Activated T-cell treated with anti-CD3 and anti-CD28 coated beads for 4 hours (primary cell): ENCODE results near the gene EOGT.

Experiments
- DNase-seq: peaks from one replicate; pipeline ENCODE4 v3.0.0-alpha.2; 2020

The EOGT gene

DNA sequence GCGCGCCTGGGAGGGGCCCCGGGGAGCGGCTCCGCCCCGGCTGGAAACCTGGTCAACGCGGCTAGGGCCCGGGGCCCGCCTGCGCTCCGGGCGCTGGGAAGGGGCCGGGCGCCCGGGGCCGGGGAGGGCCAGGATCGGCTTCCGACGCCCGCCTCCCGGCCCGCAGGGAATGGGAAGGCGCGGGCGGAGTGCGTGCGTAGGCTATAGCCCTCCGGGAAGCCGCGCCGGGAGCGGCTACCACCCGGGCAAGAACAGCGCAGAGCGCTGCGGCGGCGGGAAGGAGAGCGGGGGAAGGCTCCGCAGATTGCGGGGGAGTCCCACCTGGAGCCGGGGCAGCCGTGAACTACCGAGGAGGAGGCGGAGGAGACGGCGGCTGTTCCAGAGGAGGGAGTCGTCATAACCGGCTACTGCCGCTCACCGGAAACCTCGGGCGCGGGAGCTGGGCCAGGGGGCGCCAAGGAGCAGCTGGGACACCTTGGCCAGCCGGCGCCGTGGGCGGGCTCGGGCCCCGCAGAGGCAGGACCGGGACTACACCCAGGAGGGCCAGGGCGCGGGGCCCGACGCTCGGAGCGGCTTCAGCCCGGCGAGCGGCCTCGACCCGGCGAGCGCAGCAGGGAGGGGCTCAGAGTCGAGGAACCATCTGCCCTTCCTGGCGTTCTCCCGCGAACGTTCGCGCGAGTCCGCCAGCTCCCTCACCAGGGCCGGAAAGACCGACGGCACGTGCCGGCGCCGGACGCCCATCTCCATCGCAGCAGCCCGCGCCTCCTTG lies at the start of gene EOGT:
EOGT (minus strand) TSS at position 432 of the 769 bp plus-strand sequence. CDS start 3,838 bp downstream, outside the sequence.
- peak; percentile 66 for DNase-seq

DNA sequence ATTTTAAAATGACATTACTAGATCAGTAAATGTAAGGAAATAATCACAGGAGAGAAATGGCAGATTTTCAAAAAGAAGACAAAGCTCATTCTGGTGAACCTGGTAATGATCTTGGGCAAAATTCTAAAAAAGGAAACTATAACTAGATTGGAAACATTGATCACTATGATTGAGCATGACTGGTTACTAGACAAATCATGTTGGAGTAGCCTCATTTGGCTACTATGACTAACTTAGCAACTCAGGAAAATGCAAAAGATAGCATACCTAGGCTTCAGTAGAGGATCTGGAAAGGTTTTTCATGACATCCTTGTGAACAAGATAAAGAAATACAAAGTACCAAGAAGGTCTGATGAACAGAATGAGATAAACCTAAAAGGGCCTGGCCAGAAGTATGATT lies 46.2 kb upstream of the EOGT start:
- DNase-seq, result no peak

DNA sequence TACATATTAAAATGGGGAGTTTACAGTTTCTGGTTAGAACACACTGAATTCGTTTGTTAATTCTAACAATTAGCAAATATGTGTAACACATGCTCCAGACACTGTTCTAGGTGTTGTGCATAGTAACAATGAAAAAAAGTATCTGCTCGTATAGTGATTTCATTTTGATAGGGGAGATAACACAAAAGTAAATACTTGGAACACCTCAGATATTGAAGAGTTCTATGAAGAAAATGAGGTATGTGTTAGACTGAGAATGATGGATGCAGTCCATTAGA lies 45.4 kb upstream of the EOGT start:
- DNase-seq, result no peak

DNA sequence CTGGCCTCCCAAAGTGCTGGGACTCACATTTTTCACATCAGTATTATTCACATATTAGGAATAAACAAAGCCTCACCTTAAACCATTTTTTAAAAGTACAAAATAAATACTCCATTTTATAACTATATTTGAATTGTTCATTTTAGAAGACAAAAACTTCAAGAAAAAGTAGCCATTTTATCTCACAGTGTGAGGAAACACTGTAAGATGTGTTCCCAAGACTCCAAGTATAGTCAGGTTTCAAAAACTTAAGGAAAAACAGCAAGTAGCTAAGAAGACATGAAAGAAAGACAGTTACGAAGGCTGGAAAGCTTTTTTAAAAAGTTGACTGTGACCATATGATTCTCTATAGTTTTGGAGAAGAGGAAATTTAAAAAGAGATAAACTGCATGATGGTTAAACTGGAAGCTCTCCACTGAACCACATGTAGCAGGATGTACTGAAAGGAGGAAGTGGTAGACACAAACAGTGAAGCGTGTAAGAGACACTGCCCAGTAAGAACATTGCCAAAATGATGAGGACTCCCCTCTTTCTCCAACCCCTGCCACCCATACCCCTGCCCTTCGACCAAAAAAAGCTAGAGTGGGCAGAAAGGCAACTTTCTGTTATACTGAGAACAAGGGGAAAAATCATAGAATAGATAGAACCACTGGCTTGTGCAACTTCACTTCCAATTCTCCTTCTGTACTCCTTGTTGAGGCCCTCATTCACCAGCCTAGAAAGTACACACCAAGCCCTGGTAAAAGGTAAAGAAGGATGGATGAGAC lies 44.9 kb upstream of the EOGT start:
- DNase-seq, result no peak

DNA sequence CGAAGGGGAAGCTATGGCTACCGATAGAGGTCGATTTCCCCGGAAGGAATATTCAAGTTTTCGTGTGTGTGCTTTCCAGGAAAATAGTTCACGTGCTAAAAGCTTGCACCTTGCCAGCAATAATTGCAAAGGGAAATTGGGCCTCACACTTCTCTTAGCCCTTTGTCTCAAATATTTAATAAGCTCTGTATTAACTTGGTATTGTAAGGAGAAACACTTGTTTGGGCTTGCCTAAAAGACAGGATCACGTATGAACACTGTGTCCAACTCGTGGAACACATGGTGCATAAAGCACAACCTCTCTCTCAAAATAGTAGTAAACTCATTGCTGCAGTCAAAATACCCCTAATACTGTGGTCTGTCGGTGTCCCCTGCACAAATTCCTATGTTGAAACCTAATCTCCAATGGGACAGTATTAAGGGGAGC lies 39.0 kb upstream of the EOGT start:
- DNase-seq, result no peak

DNA sequence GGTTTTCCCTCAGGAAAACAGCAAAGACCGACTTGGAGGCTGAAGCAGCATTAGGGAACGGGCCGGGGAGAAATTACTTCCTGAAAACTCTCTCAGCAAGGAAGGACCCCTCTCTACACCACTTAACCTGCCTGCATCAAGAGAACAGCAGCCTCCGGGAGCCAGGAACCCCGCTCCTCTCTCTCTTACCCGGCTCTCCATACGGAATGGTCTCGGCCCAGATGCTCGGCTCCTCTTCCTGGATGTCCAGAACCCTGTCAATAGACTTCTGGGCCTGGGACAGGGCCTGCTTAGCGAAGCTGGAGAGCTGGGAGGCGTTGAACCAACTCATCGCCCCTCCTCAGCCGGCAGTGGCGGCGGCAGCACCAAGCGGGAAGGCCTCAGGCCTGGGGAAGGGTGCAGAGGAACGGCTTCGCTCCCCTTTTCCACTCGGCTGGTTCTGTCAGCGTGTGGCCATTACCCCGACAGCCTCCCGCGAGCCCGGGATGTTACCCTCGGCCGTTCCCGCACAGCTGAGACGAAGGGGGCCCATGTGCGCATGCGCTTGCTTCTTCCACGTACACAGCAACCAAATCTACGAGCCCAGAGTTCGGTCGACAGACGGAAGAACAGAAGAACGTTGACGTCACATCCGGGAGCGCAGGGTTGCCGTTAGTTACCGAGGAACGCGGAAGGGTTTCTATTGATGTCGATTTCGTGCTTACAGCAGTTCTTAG lies 38.4 kb upstream of the EOGT start, which contains the start of gene TMF1:
TMF1 (minus strand) TSS at position 578 of the 716 bp plus-strand sequence; CDS start at position 331, 247 bp downstream.
- peak; percentile 98 for DNase-seq

DNA sequence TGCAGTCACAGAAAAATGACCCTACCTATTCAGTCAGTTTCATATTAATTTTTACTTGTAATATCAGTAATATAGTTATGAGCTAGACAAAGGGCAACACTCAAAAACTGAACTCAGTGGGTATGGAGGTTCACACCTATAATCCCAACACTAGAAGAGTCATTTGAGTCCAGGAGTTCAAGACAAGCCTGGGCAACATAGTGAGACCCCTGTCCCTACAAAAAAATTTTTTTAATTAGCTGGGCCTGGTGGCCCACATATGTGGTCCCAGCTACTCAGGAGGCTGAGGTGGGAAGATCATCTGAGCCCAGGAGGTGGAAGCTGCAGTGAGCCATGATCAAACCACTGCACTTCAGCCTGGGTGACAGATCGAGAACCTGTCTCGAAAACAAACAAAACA lies 35.5 kb upstream of the EOGT start:
- DNase-seq, result no peak

DNA sequence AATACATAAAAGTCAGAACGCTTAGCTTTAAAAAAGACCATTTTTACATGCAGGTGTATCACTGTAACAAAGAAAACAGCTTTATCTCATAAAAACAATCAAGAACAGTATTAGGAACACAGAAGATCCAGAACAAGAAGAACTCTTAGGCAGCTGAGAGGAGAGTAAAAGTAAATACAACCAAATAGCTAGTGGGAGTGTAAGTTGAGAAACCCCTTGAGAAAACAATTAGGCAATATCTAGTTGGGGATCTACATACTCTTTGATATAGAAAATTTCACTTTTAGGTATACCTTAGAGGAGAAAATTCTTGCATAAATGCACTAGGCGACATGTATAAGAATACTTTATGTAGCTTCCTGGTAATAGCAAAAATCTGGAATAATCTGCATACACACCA lies 31.1 kb upstream of the EOGT start:
- no peak for DNase-seq

DNA sequence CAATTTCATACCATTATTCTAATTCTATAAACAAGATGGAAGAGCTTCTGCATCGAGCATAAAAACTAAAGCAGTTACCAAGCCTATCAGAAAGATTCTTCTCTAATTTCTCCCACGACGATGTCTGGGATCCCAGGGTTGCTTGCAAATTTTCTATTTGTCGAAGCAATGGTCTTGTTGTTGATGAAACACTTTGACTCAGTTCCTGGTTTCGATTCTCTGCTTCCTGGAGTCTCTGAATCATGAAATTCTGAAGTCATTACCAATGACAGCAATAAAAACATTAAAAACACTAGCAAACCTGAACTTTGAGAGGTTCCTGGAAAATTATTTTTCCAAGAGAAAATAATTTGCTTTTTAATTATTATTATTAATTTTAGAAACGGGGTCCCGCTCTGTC lies 20.0 kb upstream of the EOGT start:
- DNase-seq, result no peak

DNA sequence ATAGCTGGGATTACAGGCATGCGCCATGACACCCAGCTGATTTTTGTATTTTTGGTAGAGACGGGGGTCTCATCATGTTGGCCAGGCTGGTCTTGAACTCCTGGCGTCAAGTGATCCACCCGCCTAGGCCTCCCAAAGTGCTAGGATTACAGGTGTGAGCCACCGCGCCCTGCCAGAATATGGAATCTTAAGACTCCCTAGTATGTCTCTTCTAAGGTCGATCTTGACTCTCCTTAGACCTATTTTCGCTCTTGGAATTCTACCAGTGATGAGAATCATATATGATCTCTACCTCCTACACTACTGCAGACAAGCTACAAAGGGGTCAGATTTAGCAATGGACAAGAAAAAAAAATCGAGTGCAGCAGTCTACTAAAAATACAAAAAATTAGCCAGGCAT lies 19.3 kb upstream of the EOGT start:
- no peak for DNase-seq

DNA sequence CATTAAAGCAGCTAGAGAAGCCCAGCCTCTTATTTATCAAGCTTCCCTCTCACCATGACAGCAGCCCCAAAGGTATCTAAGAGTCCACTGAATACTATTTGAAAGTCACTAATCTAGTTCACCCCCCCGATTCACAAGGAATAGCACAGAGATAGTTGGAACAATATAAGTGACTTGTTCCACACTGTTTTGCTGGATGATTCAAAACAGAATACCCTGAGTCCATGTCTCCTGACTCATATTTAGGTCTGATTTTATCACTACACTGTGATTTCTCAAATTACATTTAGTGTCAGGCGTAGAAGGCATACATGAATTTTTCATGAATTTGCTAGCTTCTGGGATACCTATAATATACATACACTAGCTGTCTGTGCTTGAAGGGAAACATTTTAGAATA lies 18.7 kb upstream of the EOGT start:
- no peak for DNase-seq

DNA sequence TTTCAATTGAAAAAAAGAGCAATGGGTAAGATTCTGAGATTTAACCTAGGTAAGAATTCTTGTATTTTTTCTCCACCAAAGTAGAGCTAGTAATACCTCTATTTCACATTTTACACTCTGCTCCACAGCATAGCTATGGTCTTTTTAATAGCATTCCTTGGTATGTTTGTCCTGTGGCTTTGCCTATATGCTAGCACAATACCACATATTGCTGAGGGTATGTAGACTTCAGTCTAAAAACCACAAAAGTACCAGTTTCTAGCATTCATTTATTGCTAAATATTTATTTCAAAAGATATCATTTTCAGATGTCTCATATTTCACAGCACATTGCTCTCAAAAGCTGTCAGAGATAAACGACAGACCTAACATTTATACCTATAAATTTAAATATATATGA lies 18.2 kb upstream of the EOGT start:
- DNase-seq, result no peak

DNA sequence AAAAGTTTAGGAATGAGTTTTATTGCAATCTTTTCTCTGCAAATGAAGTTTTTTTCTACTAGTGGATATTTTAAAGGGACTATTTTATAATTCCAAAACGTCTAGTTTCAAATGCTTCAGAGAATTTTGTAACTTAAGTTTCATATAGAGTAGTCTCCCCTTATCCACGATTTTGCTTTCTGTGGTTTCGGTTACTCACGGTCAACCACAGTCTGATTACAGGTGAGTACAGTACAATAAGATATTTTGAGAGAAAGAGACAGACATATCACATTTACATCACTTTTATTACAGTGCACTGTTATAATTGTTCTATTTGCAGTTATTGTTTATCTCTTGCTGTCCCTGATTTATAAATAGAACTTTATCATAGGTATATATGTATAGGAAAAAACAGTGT lies 7.4 kb upstream of the EOGT start:
- no peak for DNase-seq

DNA sequence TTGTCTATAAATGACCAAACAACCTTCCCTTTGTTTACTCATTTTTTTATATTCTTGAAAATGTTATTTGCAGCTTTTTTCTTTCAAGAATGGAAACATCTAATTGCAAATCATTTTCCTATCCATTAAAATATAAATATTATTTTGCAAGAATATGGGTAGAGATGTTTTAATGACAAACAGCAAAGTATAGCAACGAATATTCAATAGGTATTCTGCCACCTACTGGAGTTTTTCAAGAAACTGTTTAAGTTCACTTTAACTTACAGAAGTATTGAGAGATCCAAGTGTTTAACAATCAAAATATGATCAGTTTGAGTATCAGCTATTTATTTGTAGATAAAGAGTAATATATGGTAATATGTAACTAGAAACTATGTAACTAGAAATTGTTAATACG lies 6.9 kb upstream of the EOGT start:
- no peak for DNase-seq

DNA sequence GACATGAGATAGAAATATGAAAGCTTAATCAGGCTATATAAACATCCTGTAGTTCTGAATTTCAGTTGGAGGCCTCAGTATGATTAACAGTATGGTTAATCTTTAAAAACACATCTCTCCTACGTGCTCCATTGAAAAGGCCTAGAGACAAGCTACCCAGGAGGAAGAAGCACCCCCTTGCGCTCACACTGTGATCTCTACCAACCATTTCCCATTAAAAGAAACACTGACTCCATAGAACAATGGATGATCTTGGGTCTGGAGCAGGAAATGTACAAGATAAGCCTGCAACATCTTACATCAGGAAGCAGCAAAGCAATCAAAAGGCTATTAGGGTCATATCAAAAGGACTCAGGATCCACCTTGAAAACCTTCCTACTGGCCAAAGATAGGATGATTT lies 3.4 kb upstream of the EOGT start:
- no peak for DNase-seq

DNA sequence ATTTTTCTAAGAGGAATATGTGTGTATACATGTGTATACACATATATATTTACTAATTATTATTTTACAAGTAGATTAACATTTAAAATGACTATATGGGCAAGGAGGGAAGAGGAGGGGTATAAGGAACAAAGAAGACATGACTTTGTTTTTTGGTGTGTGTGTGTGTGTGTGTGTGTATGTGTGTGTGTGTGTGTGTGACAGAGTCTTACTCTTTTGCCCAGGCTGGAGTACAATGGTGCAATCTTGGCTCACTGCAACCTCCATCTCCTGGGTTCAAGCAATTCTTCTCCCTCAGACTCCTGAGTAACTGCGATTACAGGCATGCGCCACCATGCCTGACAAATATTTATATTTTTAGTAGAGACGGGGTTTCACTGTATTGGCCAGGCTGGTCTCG lies 2.6 kb upstream of the EOGT start:
- no peak for DNase-seq

DNA sequence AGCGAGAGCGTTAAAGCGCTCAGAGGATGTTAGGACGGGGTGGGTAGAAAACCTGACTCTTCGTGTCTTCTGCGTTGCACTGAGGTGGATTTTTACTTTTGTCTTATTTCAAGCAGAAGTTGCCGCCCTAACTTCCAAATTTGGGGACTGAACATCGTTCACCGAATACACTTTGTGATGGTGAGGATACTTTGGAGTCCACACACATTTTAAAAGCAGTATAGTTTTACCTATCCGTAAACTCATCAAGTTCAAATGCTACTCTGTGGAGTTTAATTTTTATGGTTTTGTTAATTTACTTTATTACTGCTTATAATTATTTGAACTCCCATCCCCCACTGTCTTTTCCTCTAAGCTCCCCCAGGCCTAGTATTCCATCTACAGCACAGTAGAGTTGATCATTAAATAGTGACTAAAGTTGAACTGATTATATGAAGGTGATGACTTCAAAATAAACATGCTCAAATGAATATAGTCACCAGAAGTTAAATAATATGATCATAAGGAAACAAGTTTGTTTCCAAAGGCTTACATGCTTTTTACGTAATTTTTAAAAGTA lies 617 bp upstream of the EOGT start:
- DNase-seq, result no peak

DNA sequence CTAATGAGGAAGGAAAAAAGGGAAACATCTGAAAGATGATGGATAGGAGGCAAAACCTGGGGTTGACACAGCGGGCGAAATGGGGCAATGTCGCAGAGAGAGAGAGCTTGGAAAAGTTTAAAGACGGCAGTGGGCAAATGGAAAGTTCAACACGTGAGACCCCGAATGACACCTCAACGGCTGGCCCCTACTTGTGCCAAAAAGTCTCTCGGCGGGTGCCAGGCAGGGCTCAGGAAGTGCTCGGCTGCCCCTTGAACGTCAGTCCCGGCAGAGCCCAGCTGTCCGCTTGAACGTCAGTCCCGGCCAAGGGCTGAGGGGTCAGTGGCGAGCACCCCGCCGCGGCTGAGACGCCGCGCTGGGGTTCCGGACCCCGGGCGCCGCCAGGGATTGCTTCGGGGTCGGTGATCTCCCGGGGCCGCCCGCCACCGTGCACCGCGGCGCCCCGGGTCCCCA lies 658 bp downstream of the EOGT start:
- no peak for DNase-seq

DNA sequence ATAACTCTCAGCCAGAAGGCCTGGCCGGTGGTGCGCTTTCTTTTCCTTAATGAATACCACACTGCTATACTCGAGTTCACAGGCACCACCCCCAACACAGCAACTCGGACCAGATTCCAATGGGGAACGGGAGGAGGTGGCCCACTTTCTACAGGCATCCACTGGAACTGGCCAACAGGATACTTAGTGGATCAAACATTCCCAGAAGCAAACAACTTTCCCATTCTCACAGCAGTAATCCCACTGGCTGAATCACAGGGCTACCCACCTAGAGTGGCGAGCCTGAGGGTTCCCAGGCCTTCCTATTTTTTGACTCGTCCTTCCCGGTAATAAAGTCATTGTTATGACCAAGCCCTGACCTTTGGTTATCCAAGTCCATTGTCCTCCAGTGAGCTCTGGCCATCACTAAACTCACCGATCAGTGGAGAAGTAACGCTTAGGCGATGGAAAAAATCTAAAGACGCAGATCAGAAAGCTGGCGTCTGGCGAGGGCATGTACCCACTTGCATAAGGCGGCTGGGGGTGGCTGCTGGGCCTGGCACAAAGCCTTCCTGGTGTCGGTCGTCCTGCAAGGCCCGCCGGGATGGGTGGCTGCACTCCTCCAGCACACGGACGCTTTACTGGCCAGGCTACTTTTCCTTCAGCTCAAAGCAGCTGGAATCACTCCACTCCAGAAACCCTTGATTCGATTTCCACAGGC lies 1.2 kb downstream of the EOGT start:
- DNase-seq, result no peak

DNA sequence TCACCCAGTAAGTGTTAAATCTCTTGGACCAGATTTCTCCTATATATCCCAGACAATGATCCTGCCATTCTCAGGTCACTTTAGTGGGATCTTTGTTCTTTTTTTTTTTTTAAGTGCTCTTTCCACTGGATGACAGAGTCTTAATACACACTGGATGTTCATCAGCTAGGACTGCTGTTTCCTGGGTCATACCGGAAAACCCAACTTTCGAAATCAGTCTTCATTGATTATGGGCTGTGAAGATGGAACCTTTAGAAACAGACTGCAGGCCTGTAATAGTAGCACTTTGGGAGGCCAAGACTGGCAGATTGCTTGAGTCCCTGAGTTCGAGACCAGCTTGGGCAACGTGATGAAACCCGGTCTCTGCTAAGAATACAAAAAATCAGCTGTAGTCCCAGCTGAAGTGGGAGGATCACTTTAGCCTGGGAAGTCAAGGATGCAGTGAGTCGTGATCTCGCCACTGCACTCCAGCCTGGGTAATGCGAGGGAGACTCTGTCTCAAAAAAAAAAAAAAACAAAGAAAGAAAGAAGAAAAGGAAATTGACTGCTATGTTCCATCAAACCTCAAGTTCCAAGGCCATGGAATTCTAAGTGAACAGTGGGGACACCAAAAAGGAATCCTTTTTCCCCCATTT lies 2.3 kb downstream of the EOGT start:
- DNase-seq, result no peak

DNA sequence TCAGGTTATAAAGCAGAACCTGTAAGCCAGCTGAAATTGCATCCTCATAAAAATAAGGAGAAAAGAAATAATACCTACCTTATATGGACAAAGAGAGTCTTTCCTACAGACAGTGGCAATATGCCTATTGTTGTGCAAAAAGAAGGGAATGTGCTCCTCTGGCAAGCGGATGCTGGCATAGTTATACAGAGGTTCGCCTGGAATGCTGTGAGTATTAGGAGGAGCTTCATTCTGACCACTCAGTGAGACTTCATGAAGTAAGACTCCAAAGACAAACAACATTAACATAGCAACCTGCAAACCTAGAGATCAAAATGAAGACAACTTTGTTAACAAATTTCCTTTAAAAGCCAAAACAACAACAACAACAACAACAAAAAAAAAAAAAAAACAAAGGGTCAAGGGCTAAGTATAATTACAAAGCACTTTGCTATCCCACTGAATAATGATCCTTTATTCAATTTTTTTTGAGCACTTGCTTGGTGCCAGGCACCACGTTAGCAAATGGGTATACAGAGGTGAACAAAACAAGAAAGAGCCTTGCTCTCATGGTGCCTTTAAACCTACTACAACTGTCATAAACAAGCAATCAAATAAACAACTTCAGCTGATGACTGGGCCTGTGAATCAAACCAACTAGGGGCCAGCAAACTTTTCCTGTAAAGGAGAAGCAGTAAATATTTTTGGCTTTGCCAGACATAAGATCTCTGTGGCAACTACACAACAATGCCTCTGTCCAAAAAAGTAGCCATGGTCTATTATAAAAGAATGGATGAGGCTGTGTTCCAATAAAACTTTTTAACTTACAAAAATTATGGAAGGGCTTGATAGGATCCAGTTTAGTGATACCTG lies 3.7 kb downstream of the EOGT start:
- DNase-seq, result no peak
